Mesenchymal stem cell (in vitro differentiated cells and primary cell): ENCODE data around the gene PIR.

Experiments
- DNase-seq: peaks from one replicate; pipeline ENCODE4 v3.0.0-alpha.2; 2013
- H2AFZ ChIP-seq: one replicate; pipeline ENCODE4 v1.6.1; 2013; ENCODE audit warnings: low read depth, mild to moderate bottlenecking, control low read depth, inconsistent platforms, low read length, moderate library complexity
- H2AK5ac ChIP-seq: 2 replicates; pipeline ENCODE4 v1.6.1; 2013; ENCODE audit warnings: low read length, moderate library complexity, mild to moderate bottlenecking, inconsistent platforms; ENCODE audit not compliant: severe bottlenecking
- H2BK120ac ChIP-seq: one replicate; pipeline ENCODE4 v1.6.1; 2013; ENCODE audit warnings: low read depth, mild to moderate bottlenecking, inconsistent platforms, low read length, moderate library complexity
- H2BK12ac ChIP-seq, 2 experiments: one replicate each; pipeline ENCODE4 v1.6.1; 2013; ENCODE audit warnings: inconsistent platforms in 2 of 2, low read length in 2 of 2, mild to moderate bottlenecking in 2 of 2, moderate library complexity in 2 of 2, control low read depth in 1 of 2
- H2BK15ac ChIP-seq: one replicate; pipeline ENCODE4 v1.6.1; 2013; ENCODE audit warnings: mild to moderate bottlenecking, low read depth, inconsistent platforms; ENCODE audit not compliant: poor library complexity, severe bottlenecking
- H2BK5ac ChIP-seq: 2 replicates; pipeline ENCODE4 v1.6.1; 2013; ENCODE audit warnings: low read depth, mild to moderate bottlenecking, low read length, control low read depth, inconsistent platforms; ENCODE audit not compliant: poor library complexity, severe bottlenecking
- H3K14ac ChIP-seq, 2 experiments: one replicate each; pipeline ENCODE4 v1.6.1; 2013; ENCODE audit warnings: inconsistent platforms in 2 of 2, low read length in 2 of 2, control low read depth in 1 of 2, mild to moderate bottlenecking in 1 of 2, moderate library complexity in 1 of 2
- H3K18ac ChIP-seq, 2 experiments: one replicate each; pipeline ENCODE4 v1.6.1; 2013; ENCODE audit warnings: inconsistent platforms in 2 of 2, low read length in 2 of 2, control low read depth in 1 of 2, low read depth in 1 of 2, mild to moderate bottlenecking in 1 of 2
- H3K23ac ChIP-seq, 2 experiments: one replicate each; pipeline ENCODE4 v1.6.1; 2013; ENCODE audit warnings: inconsistent platforms in 2 of 2, low read length in 2 of 2, mild to moderate bottlenecking in 2 of 2, moderate library complexity in 2 of 2, control low read depth in 1 of 2
- H3K27ac ChIP-seq: 2 replicates; pipeline ENCODE4 v1.5.1; 2013; ENCODE audit warnings: mild to moderate bottlenecking, moderate library complexity, low read length, control low read depth, inconsistent platforms; ENCODE audit not compliant: poor library complexity, severe bottlenecking
- H3K27me3 ChIP-seq, 2 experiments: 2 replicates each; pipeline versions ENCODE4 v1.6.1 to v1.7.0; 2013; ENCODE audit warnings: low read length in 2 of 2, mild to moderate bottlenecking in 2 of 2, moderate library complexity in 2 of 2, control low read depth in 1 of 2, inconsistent platforms in 1 of 2; ENCODE audit not compliant: control insufficient read depth in 1 of 2, insufficient read depth in 1 of 2
- H3K36me3 ChIP-seq, 2 experiments: 2 replicates each; pipeline versions ENCODE4 v1.6.1 to v1.7.0; 2013; ENCODE audit warnings: low read length in 2 of 2, control low read depth in 1 of 2, inconsistent platforms in 1 of 2, low read depth in 1 of 2, mild to moderate bottlenecking in 1 of 2; ENCODE audit not compliant: insufficient read depth in 2 of 2, control insufficient read depth in 1 of 2
- H3K4ac ChIP-seq, 2 experiments: one replicate each; pipeline ENCODE4 v1.6.1; 2013; ENCODE audit warnings: inconsistent platforms in 2 of 2, low read length in 2 of 2, mild to moderate bottlenecking in 2 of 2, moderate library complexity in 2 of 2, control low read depth in 1 of 2, low read depth in 1 of 2
- H3K4me1 ChIP-seq: 2 replicates; pipeline ENCODE4 v1.6.1; 2013; ENCODE audit warnings: low read depth, low read length, control low read depth; ENCODE audit not compliant: control insufficient read depth, insufficient read depth
- H3K4me2 ChIP-seq: 2 replicates; pipeline ENCODE4 v1.6.1; 2013; ENCODE audit warnings: low read length, mild to moderate bottlenecking, inconsistent platforms; ENCODE audit not compliant: poor library complexity, severe bottlenecking
- H3K4me3 ChIP-seq, 2 experiments: 2 replicates each; pipeline versions ENCODE4 v1.5.1 to v1.7.0; 2013; ENCODE audit warnings: low read length in 2 of 2, mild to moderate bottlenecking in 2 of 2, control low read depth in 1 of 2, low read depth in 1 of 2; ENCODE audit not compliant: insufficient read depth in 1 of 2
- H3K79me1 ChIP-seq: replicated peaks from 2 replicates; pipeline ENCODE4 v1.6.1; 2013; ENCODE audit warnings: mild to moderate bottlenecking, control low read depth, low read length, inconsistent platforms; ENCODE audit not compliant: poor library complexity, severe bottlenecking
- H3K9ac ChIP-seq: 2 replicates; pipeline ENCODE4 v1.7.0; 2013; ENCODE audit warnings: mild to moderate bottlenecking, low read length, moderate library complexity
- H3K9me3 ChIP-seq: 2 replicates; pipeline ENCODE4 v1.7.0; 2013; ENCODE audit warnings: mild to moderate bottlenecking, low read length; ENCODE audit not compliant: control insufficient read depth
- H4K8ac ChIP-seq: one replicate; pipeline ENCODE4 v1.6.1; 2013; ENCODE audit warnings: inconsistent platforms, mild to moderate bottlenecking, low read length, moderate library complexity
- H4K91ac ChIP-seq: one replicate; pipeline ENCODE4 v1.6.1; 2013; ENCODE audit warnings: mild to moderate bottlenecking, low read length, inconsistent platforms
- WGBS: methylation state at CpG from one replicate; pipeline ENCODE4 v1.1.7; 2013; ENCODE audit warnings: mixed read lengths; 5-methylcytosine and 5-hydroxymethylcytosine counted together

The PIR gene

GRCh38 chrX:15514279-15514678 is 21.1 kb upstream of the PIR start:
- H3K23ac ChIP-seq = no peak overlapping the region
- H3K79me1 ChIP-seq = no peaks in the 10 kb centered on the region
- H2BK5ac ChIP-seq = no peak overlapping the region
- no peak overlapping the region for H3K4me2 ChIP-seq
- no CpG with 5 or more reads among the region's 1 CpG for WGBS
- no peaks in the 10 kb centered on the region for H3K4me1 ChIP-seq
- no peak overlapping the region for H3K9ac ChIP-seq
- H3K36me3 ChIP-seq = no peaks in the 10 kb centered on the region
- no peak for DNase-seq
- H4K91ac ChIP-seq = no peak overlapping the region
- peaks cover 0 to 27% of the 10 kb centered on the region in 2 experiments for H3K27me3 ChIP-seq
- H3K9me3 ChIP-seq = no peaks in the 10 kb centered on the region
- no peak overlapping the region for H2BK12ac ChIP-seq
- H3K14ac ChIP-seq = no peak overlapping the region
- H2BK120ac ChIP-seq = no peak overlapping the region
- H3K27ac ChIP-seq = no peak overlapping the region
- no peak overlapping the region for H2BK15ac ChIP-seq
- H2AFZ ChIP-seq = no peak overlapping the region
- H4K8ac ChIP-seq = no peak overlapping the region
- no peak overlapping the region for H3K4me3 ChIP-seq
- H3K4ac ChIP-seq = no peak overlapping the region
- no peak overlapping the region for H3K18ac ChIP-seq
- H2AK5ac ChIP-seq = no peak overlapping the region

- Histone ChIP-seq H2BK120ac (no peak overlapping the region), H2AFZ (no peak overlapping the region), H3K14ac (no peak overlapping the region), H4K91ac (no peak overlapping the region), H2BK5ac (no peak overlapping the region), H3K4me3 (no peak overlapping the region), H2BK15ac (no peak overlapping the region), H3K36me3 (no peaks in the 10 kb centered on the region), H3K4me1 (no peaks in the 10 kb centered on the region), H3K4ac (no peak overlapping the region), H3K4me2 (no peak overlapping the region), H3K23ac (no peak overlapping the region), H2BK12ac (no peak overlapping the region), H2AK5ac (no peak overlapping the region), H3K9ac (no peak overlapping the region), H3K18ac (no peak overlapping the region), H3K79me1 (no peaks in the 10 kb centered on the region), H3K9me3 (no peaks in the 10 kb centered on the region), H3K27ac (no peak overlapping the region), H3K27me3 (peaks cover 0 to 24% of the 10 kb centered on the region in 2 experiments), H4K8ac (no peak overlapping the region)
- 95% methylated on average over 2 of the region's 4 CpGs for WGBS
- no peak for DNase-seq
Observed at GRCh38 chrX:15512401-15512965, 19.4 kb upstream of the PIR start.

GRCh38 chrX:15511563-15511962 is 18.4 kb upstream of the PIR start:
- Histone ChIP-seq H3K4ac (no peak overlapping the region), H4K8ac (no peak overlapping the region), H3K4me1 (no peaks in the 10 kb centered on the region), H3K23ac (no peak overlapping the region), H3K14ac (no peak overlapping the region), H4K91ac (no peak overlapping the region), H2BK15ac (no peak overlapping the region), H3K4me3 (no peak overlapping the region), H3K79me1 (no peaks in the 10 kb centered on the region), H3K9me3 (no peaks in the 10 kb centered on the region), H3K9ac (no peak overlapping the region), H3K18ac (no peak overlapping the region), H2BK12ac (no peak overlapping the region), H2AFZ (no peak overlapping the region), H2AK5ac (no peak overlapping the region), H2BK5ac (no peak overlapping the region), H2BK120ac (no peak overlapping the region), H3K27me3 (peaks cover 0 to 31% of the 10 kb centered on the region in 2 experiments), H3K27ac (no peak overlapping the region), H3K36me3 (no peaks in the 10 kb centered on the region), H3K4me2 (no peak overlapping the region)
- no peak for DNase-seq
- WGBS = no CpG with 5 or more reads among the region's 1 CpG

GRCh38 chrX:15509845-15510244 is 16.7 kb upstream of the PIR start:
- H3K36me3 ChIP-seq = no peaks in the 10 kb centered on the region
- H3K27ac ChIP-seq = no peak overlapping the region
- H3K79me1 ChIP-seq = no peaks in the 10 kb centered on the region
- no peak overlapping the region for H3K18ac ChIP-seq
- no peak overlapping the region for H2BK5ac ChIP-seq
- H4K91ac ChIP-seq = no peak overlapping the region
- H3K23ac ChIP-seq = no peak overlapping the region
- H3K9ac ChIP-seq = no peak overlapping the region
- H3K4me1 ChIP-seq = no peaks in the 10 kb centered on the region
- no peak overlapping the region for H3K4ac ChIP-seq
- no peak overlapping the region for H4K8ac ChIP-seq
- DNase-seq = no peak
- H3K4me3 ChIP-seq = no peak overlapping the region
- H2BK120ac ChIP-seq = no peak overlapping the region
- peaks cover 0 to 33% of the 10 kb centered on the region in 2 experiments for H3K27me3 ChIP-seq
- no peak overlapping the region for H2BK15ac ChIP-seq
- H3K14ac ChIP-seq = no peak overlapping the region
- no peak overlapping the region for H2AK5ac ChIP-seq
- no peak overlapping the region for H3K4me2 ChIP-seq
- no peak overlapping the region for H2BK12ac ChIP-seq
- no peak overlapping the region for H2AFZ ChIP-seq
- no peaks in the 10 kb centered on the region for H3K9me3 ChIP-seq
